Epithelial cell of proximal tubule (primary cell): ENCODE data around the gene TBCK. TPM values are rescaled to one million over a fixed set of nuclear protein-coding genes. Genes with fewer than 3 reads are reported as not detected.

Source experiments
- DNase-seq: peaks from one replicate; pipeline ENCODE4 v3.0.0-alpha.2; 2011; ENCODE audit warnings: low read depth
- H3K4me3 ChIP-seq: 2 replicates; pipeline ENCODE4 v1.5.1; 2011; ENCODE audit warnings: low read depth, mild to moderate bottlenecking, low read length
- total RNA-seq: library from RNA; depleted of rRNA; stranded (reverse); fragments of >200 nt; gene quantifications from 2 replicates; pipeline ENCODE4 v1.2.3, GENCODE V29; 2015
- TF ChIP-seq, protein P1 (sequence below): conservative IDR thresholded peaks from 2 replicates; pipeline ENCODE4 v1.5.1; 2012; ENCODE audit warnings: low read depth, mild to moderate bottlenecking, low read length

TBCK gene
- total RNA-seq, 1 donor from 2014 or later, result 20.8 TPM

- no peak overlapping the region for H3K4me3 ChIP-seq
- DNase-seq, result no peak
- TF ChIP-seq, protein P1, sequence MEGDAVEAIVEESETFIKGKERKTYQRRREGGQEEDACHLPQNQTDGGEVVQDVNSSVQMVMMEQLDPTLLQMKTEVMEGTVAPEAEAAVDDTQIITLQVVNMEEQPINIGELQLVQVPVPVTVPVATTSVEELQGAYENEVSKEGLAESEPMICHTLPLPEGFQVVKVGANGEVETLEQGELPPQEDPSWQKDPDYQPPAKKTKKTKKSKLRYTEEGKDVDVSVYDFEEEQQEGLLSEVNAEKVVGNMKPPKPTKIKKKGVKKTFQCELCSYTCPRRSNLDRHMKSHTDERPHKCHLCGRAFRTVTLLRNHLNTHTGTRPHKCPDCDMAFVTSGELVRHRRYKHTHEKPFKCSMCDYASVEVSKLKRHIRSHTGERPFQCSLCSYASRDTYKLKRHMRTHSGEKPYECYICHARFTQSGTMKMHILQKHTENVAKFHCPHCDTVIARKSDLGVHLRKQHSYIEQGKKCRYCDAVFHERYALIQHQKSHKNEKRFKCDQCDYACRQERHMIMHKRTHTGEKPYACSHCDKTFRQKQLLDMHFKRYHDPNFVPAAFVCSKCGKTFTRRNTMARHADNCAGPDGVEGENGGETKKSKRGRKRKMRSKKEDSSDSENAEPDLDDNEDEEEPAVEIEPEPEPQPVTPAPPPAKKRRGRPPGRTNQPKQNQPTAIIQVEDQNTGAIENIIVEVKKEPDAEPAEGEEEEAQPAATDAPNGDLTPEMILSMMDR, result no peak
These were observed 321.9 kb downstream of the TBCK start for GRCh38 chr4:105994061-105994460.

DNA sequence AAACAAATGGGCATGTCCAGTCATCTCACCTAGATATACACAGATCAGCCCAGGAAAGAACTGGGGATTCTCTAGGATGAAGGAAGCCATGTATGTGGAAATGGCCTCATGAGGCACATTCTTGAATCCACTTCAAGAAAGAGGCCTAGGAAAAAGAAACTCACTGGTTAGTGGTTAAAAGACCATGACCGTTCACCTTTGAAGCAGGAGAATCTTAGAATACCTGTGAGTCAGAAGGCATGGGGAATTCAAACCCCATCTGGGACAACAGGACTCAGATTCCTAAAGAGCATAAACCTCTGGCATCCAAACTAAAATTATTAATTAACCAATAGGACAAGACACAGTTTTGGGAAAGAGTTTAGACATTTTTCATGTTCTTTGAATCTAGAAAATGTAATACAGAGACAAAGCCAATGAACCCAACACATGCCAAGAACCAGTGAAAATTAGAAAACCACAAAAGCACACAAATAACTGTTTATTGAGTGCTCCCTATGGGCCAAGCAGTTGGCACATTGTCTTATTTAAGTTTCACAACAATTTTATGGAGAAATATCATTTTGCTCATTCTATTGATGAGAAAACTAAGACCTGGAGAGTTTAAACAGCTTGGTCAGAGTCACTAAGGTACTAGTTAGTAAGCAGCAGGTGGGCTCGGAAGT, 323.2 kb downstream of the TBCK start:
- no peak overlapping the region for H3K4me3 ChIP-seq
- DNase-seq, result peak; percentile 99
- TF ChIP-seq, protein P1, result no peak

- no peak overlapping the region for H3K4me3 ChIP-seq
- DNase-seq, result no peak
- TF ChIP-seq, protein P1, result no peak
These were observed 324.3 kb downstream of the TBCK start for GRCh38 chr4:105991726-105992125.

Other genes starting within 250 kb of the TBCK start
- gene AIMP1, start 341 bp upstream of the TBCK start, total RNA-seq, result 25.0 and 34.2 TPM in 2 replicates
- gene GIMD1, start 52.6 kb upstream of the TBCK start, total RNA-seq, result not detected in 2 replicates